ENCODE results near the gene ADAMTS14.

Gene ADAMTS14

GRCh38 chr10:70693619-70694335 lies 21.5 kb downstream of the ADAMTS14 start:
- DNase-seq: peak; percentile 96

- DNase-seq: peak; percentile 83
Measured at GRCh38 chr10:70694418-70695141, 22.3 kb downstream of the ADAMTS14 start.

DNA sequence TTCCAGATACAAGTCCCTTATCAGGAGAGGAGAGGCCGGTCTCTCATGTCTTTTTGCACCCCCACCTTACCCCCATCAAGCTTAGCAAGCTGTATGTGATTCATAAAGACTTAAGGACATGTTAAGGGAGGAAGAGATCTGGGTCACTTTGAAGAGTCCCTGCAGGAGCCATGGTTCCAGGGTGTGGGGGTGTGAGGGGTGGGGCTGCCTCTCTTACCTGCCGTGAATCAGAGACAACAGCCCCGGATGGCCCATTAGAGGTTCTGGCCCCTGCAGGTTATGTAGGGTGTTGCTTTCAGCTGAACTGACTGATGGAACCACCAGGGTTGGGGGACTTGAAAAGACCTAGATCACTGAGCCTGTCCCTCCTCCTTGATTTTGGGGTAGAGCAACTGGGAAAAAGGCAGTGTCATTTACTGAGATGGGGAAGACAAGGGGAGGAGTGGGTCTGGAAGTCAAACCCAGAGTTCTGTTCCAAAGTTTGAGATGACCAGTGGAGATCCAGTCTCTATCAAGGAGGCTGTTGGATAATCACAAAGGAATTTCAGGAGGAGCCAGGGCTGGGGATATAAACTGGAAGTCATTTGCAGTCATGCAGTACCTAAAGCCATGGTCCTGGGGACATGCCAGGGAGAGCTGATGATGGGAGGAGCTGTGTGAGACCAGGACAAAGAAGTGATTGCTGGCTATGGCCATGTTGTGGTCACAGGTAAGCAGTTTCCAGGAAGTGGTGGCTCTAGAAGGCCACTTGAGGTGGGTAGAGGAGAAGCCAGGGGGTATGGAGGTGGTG lies 23.1 kb downstream of the ADAMTS14 start:
- peak; percentile 42 for DNase-seq

DNA sequence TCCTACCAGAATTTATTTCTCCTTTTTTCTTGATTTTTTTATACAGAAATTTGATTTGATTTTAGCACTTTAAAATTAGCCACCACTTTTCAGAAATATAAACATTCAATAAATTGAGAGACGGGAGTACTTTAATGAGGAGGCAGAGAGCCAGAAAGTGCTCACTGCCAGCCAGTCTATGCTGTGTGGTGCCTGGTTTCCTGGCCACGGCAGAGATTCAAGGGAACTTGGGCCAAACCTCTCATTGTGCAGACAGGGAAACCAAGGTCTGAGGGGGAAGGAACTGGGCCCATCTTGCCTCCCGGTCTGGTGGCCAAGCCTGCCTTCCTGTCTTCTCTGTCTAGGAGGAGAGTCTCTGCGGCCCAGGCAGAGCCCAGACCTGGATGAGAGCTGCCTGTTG lies 25.9 kb downstream of the ADAMTS14 start:
- DNase-seq: no peak

GRCh38 chr10:70699063-70699658 lies 26.9 kb downstream of the ADAMTS14 start:
- DNase-seq: no peak

DNA sequence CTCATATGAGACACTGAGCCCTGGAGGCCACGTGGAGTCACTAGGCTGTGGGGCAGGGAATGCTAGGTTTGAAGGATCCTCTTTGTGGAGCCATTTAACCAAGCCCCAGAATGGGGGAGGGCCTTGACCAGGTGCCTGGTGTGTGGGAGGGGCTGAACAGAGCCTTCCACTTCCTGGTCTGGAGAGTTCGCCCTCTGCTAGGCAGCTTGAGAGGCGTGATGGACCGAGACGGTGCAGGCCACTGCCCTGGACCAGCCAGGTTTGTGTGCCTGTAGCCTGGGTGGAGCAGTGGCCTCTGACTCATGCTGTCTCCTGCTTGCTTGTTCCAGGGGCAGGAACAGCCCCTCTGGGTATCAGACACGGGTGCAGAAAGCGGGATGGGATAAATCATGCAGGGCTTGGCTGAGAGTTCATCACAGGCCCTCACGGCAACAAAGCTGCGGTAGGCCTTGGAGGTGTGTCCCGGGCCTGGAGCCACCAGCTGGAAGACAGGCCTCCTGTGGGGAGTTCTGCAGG lies 27.4 kb downstream of the ADAMTS14 start:
- DNase-seq: peak; percentile 38

DNA sequence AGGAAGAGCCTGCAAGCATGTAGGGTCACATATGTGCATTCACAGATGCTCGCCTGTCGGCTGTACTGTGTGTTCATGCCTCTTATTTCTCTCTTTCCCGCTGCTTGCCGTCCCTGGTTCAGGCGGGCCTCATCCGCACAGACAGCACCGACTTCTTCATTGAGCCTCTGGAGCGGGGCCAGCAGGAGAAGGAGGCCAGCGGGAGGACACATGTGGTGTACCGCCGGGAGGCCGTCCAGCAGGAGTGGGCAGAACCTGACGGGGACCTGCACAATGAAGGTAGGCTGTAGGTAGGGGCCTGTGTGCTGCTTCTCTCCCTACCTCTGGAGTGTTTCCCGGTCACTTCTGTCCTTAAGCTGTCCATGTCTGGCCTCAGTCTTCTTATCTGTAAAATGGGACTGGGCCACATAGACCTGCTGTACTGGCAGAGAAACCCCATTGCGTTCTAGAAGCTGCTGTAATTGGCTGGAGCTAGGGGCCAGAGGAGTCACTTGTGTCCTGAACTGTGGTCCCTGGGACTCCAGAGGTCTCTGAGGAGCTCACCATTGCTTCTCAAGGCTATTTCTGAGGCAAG lies 30.0 kb downstream of the ADAMTS14 start:
- no peak for DNase-seq

DNA sequence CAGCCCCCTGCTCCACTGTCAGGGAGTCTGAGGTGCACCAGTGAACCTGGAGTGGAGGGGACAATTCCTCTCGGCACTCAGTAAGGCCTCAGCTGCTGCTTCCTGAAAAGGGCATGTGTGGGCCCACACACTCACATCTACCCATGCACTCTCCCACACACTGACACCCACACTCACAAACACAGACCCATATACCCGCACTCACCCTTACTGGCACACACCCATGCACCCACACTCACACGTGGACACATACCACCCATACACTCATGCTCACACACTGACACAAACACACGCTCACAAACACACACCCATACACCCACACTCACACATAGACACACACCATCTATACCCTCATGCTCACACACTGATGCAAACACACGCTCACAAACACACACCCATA lies 31.9 kb downstream of the ADAMTS14 start:
- DNase-seq: no peak

DNA sequence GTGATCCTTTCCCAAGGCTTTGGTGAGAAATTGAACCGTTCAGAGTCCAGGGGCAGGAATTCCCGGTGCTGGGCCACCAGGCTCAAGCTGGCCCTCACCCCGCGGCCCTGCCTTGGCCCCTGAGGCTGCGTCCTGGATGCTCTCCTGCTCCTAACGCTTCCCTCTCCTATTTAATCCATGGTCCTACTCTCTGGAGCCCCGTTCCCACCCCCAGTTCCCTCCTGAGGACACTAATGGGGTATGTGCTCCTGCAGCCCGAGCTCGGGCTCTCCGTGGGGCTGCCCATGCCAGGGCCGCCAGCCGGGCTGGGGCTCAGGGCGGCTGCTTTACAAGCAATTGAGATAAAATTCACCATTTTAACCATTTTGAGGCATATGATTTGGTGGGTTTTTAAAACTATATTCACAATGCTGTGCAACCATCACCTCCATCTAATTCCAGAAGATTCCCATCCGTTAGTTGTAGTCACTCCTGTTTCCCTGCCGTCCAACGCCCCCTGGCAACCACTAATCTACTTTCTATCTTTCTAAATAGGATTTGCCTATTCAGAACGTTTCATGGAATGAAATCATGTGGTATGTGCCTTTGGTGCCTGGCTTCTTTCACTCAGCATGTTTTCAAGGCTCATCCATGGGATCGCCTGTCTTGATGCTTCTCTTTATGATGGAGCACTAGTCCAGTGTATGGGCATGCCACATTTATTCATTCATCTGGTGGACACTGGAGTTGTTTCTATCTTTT lies 33.0 kb downstream of the ADAMTS14 start:
- DNase-seq: no peak

DNA sequence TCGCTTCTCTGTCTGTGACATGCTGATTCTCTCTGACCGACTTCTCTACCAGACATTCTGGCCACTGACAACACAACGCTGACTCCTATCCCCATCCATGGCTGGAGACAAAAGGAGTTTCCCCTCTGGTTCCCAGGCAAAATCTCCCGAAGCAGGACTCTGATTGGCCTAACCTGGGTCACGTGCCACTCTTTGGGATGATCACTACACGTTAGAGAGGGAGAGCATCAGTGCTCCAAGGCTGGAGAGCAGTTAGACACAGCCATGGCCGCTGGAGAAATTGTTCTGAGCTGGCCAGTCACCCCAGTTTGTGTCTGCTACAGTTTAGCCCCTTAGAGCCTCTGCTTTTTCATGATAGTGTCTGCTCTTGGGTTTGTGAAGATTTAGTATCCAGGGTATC lies 38.9 kb downstream of the ADAMTS14 start:
- DNase-seq: no peak

GRCh38 chr10:70711911-70712310 lies 39.6 kb downstream of the ADAMTS14 start:
- no peak for DNase-seq

DNA sequence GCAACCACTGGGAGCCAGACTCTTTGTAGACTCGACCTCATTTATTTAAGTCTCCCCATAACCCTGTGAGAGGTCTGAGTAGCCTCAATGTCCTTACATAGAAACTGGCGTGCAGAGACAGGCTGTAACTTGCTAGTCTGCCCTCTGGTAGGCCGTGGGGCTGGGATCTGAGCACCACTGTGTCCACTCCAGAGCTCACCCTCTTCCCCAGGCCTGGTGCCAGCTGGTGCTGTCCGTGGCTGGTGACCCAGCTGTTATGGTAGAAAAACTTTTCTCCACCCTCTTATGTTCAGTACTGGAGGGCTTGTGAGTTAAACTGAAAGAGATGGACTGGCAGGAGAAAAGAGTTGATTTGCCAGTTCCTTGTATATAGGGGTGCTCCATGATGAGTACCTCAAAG lies 41.9 kb downstream of the ADAMTS14 start:
- no peak for DNase-seq

DNA sequence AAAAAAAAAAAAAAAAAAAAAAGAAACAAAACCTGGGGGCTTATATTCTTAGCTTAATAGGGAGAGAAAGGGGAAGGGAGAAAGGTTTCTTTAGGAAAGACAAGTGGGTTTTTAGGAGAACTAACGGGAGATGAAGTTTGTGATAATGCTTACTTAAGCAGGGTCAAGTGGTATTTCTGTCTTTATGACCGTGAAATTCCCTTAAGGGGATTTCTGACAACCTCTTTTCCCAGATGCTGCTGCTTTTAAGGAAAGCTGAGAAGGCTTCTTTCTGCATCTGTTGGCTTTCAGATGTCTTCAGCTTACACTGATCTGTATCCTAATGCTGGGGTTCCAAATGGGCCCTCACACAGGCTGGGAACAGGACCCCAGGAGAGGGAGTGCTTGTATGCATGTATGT lies 42.6 kb downstream of the ADAMTS14 start:
- no peak for DNase-seq

DNA sequence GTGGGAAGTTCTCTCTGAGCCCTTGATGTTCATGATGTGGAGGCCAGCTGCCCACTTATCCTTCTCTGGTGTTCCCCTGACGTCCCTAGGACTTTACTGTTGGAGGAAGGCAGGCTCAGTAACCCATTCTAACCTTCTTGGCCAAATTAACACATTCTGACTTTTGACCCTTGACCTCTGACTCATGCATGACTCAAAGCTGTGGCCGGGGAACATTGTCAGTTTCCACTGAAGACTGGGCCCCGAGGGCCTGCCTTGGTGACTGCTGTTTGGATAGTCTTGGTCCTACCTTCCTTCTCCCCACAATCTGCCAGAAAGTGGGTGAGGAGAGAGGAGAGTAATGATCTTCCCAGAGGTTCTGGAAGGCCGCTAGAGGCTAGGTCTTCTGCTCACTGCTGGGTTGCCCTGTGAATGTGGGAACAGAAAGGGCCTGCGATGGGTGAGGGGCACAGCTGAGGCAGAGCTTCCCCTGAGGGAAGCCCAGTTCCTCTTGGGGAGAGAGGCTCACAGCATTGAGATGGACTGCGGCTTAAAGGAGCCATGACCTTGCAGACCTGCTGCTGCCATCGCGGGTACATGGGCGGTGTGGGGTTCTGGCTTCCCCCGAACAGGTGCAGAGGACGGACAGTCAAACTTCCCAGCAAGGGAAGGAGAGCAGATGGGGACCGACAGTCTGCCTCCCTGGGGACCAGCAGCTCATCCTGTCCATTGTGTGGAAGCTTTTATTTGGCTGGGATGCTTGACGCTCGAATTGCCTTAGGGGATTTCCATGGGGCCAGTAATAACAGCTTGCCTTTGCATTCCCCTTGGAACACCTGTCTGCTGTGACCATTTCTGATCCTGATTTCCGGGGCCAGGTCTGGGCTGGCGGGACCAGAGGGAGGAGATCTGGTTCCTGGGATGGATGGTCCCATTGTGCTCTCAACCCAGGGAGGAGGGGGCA lies 43.8 kb downstream of the ADAMTS14 start:
- peak; percentile 21 for DNase-seq

DNA sequence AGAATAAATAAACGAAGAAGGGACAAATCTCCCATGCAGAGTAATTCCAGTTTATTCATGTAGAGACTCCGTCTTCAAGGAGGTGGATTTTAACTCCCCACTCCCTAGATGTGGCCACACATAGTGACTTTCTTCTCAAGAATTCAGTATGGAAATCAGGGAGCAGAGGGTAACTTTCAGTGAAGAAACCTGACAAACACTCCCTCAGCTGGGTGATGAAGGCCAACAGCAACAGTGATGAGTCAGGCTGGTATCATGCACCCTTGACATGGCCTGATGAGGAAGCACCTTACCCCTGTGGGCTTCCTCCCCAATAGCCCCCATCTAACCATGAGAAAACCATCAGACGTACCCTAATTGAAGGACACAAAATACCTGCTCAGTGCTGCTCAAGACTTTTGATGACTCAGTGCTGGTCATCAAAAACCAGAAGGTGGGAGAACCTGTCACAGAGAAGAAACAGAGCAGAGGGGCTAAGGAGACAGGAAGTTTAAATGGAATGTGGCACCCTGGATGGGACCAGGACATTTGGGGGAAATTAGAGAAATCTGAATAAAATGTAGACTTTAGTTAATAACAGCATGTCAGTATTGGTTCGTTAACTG lies 50.6 kb downstream of the ADAMTS14 start:
- peak; percentile 77 for DNase-seq

DNA sequence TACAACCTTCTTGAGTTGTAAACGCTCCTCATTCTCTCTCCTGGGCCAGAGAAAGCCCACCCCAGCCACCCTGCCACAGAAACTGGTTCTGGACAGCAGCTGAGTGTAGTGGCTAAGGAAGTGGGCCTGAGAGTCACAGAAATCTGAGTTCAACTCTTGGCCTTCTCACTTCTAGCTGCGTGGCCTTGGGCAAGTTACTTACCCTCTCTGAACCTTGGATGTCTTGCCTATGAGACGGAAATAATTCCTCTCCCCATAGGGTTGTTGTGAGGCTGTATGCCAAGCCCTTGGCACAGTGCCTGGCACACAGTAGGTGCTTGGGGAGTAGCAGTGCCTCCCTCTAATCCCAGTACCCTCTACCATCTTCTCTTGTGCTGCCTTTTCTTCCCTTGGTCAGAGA lies 51.5 kb downstream of the ADAMTS14 start:
- no peak for DNase-seq

GRCh38 chr10:70726909-70727495 lies 54.7 kb downstream of the ADAMTS14 start:
- no peak for DNase-seq

- DNase-seq: no peak
Measured at GRCh38 chr10:70728328-70728727, 56.0 kb downstream of the ADAMTS14 start.

DNA sequence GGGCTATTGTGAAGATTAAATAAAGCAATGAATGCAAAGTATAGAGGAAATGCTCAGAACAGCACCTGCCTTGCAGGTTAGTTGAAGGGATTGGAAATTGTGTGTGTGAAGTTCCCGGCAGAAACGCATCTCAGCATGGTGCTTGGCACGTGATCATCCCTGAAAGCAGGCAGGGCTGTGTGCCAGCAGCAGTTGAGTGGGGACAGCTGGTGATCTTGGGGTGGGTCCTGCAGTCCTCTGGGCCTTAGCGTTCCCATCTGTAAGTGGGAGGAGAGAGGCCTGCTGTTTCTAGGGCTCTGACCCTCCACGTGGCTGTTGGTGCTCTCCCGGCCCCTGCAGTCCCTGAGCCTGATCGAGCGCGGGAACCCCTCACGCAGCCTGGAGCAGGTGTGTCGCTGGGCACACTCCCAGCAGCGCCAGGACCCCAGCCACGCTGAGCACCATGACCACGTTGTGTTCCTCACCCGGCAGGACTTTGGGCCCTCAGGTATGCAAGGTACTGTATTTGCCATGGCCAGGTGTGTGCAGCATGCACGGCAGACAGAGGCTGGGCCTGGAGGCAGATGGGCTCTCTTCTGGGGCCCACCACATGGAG lies 57.6 kb downstream of the ADAMTS14 start:
- DNase-seq: no peak
